Measurements from ENCODE around the gene CORO7.

DNA sequence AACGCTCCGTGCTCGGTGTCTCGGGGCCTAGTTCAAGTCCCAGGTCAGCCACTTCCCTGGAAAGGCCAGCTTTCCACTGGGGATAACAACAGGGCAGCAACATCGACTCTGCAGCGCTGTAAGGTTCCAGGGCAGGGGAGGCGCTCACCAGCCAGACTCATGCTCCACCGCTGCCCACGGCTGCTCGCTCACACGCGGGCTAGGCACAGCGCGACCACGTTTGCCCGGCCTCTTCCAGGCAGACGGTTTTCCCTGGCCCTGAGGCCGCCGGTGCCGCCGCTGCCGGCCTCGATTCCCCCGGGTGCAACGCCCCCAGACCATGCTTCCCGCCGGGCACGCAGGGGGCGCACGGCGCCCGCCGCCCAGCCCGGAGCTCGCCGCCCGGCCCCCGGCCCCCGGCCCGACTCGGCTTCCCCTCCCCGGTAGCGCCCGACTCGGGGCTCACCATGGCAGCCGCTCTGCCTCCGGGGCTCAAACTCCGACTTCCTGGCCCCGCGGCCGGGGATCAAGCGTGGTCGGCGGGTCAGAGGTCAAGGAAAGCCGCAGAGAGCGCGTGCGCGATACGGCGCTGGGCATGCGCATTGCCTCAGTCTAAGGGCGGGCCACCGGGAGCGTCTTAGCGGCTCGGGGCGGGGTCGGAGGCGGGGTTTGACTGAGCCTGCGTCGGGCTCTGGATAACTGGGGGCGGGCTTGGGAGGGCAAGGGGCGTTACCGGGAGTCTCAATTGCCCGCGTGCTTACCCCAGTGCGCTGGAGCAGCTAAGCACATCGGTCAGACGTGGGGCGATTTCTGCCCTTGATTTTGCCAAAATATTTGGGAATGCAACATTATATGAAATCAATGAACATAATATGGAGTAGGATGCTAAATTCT is 65.4 kb downstream of the CORO7 start, which contains the start of gene PAM16:
- TF ChIP-seq POLR2A (IDR thresholded peaks at IDR 0.05; ENCODE audit: low read length): peak; percentile 52
- no peak for TF ChIP-seq GATA1 (IDR thresholded peaks at IDR 0.05; ENCODE audit: low read depth, low read length)

Data from erythroblast (primary cell).